Osteocyte (in vitro differentiated cells): ENCODE results near the gene KRT80. TPM values are rescaled to one million over a fixed set of nuclear protein-coding genes. Genes with fewer than 3 reads are reported as not detected.

Source experiments
- DNase-seq: peaks from one replicate; pipeline ENCODE4 v3.0.0; 2021; ENCODE audit warnings: mixed read lengths; ENCODE audit not compliant: unreplicated experiment; ENCODE audit errors: extremely low spot score
- H3K27ac Mint-ChIP-seq: one replicate; pipeline ENCODE4 v1.8.0; 2021; ENCODE audit warnings: mild to moderate bottlenecking, mixed read lengths; ENCODE audit not compliant: unreplicated experiment
- H3K27me3 Mint-ChIP-seq: one replicate; pipeline ENCODE4 v1.8.0; 2021; ENCODE audit warnings: mixed read lengths; ENCODE audit not compliant: unreplicated experiment
- H3K36me3 Mint-ChIP-seq: one replicate; pipeline ENCODE4 v1.8.0; 2021; ENCODE audit warnings: mixed read lengths; ENCODE audit not compliant: unreplicated experiment
- H3K4me1 Mint-ChIP-seq: one replicate; pipeline ENCODE4 v1.8.0; 2021; ENCODE audit warnings: mixed read lengths; ENCODE audit not compliant: unreplicated experiment
- H3K4me3 Mint-ChIP-seq: one replicate; pipeline ENCODE4 v1.8.0; 2021; ENCODE audit warnings: mild to moderate bottlenecking, moderate library complexity, mixed read lengths; ENCODE audit not compliant: unreplicated experiment
- H3K9me3 Mint-ChIP-seq: one replicate; pipeline ENCODE4 v1.8.0; 2021; ENCODE audit warnings: mixed read lengths; ENCODE audit not compliant: unreplicated experiment
- CTCF ChIP-seq: fragments of 200-600 bp; sonication (generic); IDR thresholded peaks from 2 replicates; pipeline ENCODE4 v1.5.0; 2021; ENCODE audit warnings: antibody characterized with exemption, mild to moderate bottlenecking, moderate library complexity
- total RNA-seq: library from RNA; stranded (reverse); gene quantifications from 2 replicates; pipeline ENCODE4 v1.2.1, GENCODE V29; 2021

Gene KRT80
- total RNA-seq, 1 donor from 2014 or later = 9.9 TPM

GRCh38 chr12:52218001-52218400 is 26.2 kb upstream of the KRT80 start:
- H3K4me1 Mint-ChIP-seq = peaks cover 40% of the 10 kb centered on the region

GRCh38 chr12:52217223-52217622 is 25.4 kb upstream of the KRT80 start:
- TF ChIP-seq CTCF = no peak
- Mint-ChIP-seq H3K9me3 (no peaks in the 10 kb centered on the region), H3K27ac (no peak overlapping the region), H3K4me1 (peaks cover 40% of the 10 kb centered on the region), H3K4me3 (no peak overlapping the region), H3K36me3 (no peaks in the 10 kb centered on the region), H3K27me3 (no peaks in the 10 kb centered on the region)
- DNase-seq = no peak

More at GRCh38 chr12:52218001-52218400, 26.2 kb upstream of the KRT80 start:
- H3K36me3 Mint-ChIP-seq = no peaks in the 10 kb centered on the region
- H3K9me3 Mint-ChIP-seq = no peaks in the 10 kb centered on the region
- H3K27me3 Mint-ChIP-seq = no peaks in the 10 kb centered on the region
- DNase-seq = no peak
- no peak overlapping the region for H3K27ac Mint-ChIP-seq
- H3K4me3 Mint-ChIP-seq = no peak overlapping the region
- TF ChIP-seq CTCF = no peak

- H3K36me3 Mint-ChIP-seq = no peaks in the 10 kb centered on the region
- no peak overlapping the region for H3K27ac Mint-ChIP-seq
- no peak for TF ChIP-seq CTCF
- no peaks in the 10 kb centered on the region for H3K27me3 Mint-ChIP-seq
- no peaks in the 10 kb centered on the region for H3K9me3 Mint-ChIP-seq
- H3K4me3 Mint-ChIP-seq = no peak overlapping the region
- H3K4me1 Mint-ChIP-seq = peaks cover 40% of the 10 kb centered on the region
- DNase-seq = no peak
Observed at GRCh38 chr12:52216807-52217206, 25.0 kb upstream of the KRT80 start.

- no peaks in the 10 kb centered on the region for H3K9me3 Mint-ChIP-seq
- DNase-seq = no peak
- no peak overlapping the region for H3K27ac Mint-ChIP-seq
- H3K27me3 Mint-ChIP-seq = no peaks in the 10 kb centered on the region
- H3K4me3 Mint-ChIP-seq = no peak overlapping the region
- peaks cover 42% of the 10 kb centered on the region for H3K4me1 Mint-ChIP-seq
- no peaks in the 10 kb centered on the region for H3K36me3 Mint-ChIP-seq
- TF ChIP-seq CTCF = no peak
Observed at GRCh38 chr12:52216100-52216499, 24.3 kb upstream of the KRT80 start.

GRCh38 chr12:52215587-52216031 is 23.8 kb upstream of the KRT80 start:
- Mint-ChIP-seq H3K27ac (no peak overlapping the region), H3K4me3 (no peak overlapping the region), H3K9me3 (no peaks in the 10 kb centered on the region), H3K27me3 (no peaks in the 10 kb centered on the region), H3K36me3 (no peaks in the 10 kb centered on the region), H3K4me1 (peaks cover 46% of the 10 kb centered on the region)
- TF ChIP-seq CTCF = no peak
- no peak for DNase-seq
